Stimulated activated naive CD8-positive, alpha-beta T cell treated with anti-CD3 and anti-CD28 coated beads, Interleukin-15, amount 100 ng/mL, for 72 hours (primary cell): ENCODE measurements around the gene PLN.

Source experiments
- ATAC-seq: fragments of 150-1000 bp; cut with Tn5 transposase; 2 replicates; pipeline ENCODE4 v1.10.0; 2021; ENCODE audit warnings: mild to moderate bottlenecking, moderate library complexity
- DNase-seq, 2 donors: peaks; one replicate each; pipeline ENCODE4 v3.0.0; 2021 to 2022
- H3K27ac Mint-ChIP-seq, 2 donors: one replicate each; pipeline ENCODE4 v1.8.0; 2022; ENCODE audit warnings: mild to moderate bottlenecking in 2 of 2, mixed read lengths in 2 of 2, moderate library complexity in 2 of 2
- H3K27me3 Mint-ChIP-seq: one replicate; pipeline ENCODE4 v1.8.0; 2022; ENCODE audit warnings: mixed read lengths
- H3K4me1 Mint-ChIP-seq: one replicate; pipeline ENCODE4 v1.8.0; 2022; ENCODE audit warnings: mild to moderate bottlenecking, mixed read lengths
- H3K4me3 Mint-ChIP-seq, 2 donors: one replicate each; pipeline ENCODE4 v1.8.0; 2022; ENCODE audit warnings: mild to moderate bottlenecking in 2 of 2, mixed read lengths in 2 of 2, moderate library complexity in 1 of 2
- H3K9me3 Mint-ChIP-seq, 2 donors: one replicate each; pipeline ENCODE4 v1.8.0; 2022; ENCODE audit warnings: mixed read lengths in 2 of 2

PLN gene

GRCh38 chr6:118554698-118555097, 6.6 kb downstream of the PLN start:
- Mint-ChIP-seq H3K27me3 (no peaks in the 10 kb centered on the region), H3K4me1 (peaks cover 61% of the 10 kb centered on the region), H3K4me3 (no peak overlapping the region), H3K9me3 (no peaks in the 10 kb centered on the region), H3K27ac (no peak overlapping the region)
- DNase-seq (no peak), ATAC-seq (no peak)

- H3K9me3 Mint-ChIP-seq = no peaks in the 10 kb centered on the region
- H3K27me3 Mint-ChIP-seq = no peaks in the 10 kb centered on the region
- DNase-seq (peak in 1 of 2 donors; percentile 27), ATAC-seq (peak; percentile 98)
- H3K27ac Mint-ChIP-seq = peak overlapping the region; percentile 88 to 94
- peaks cover 49% of the 10 kb centered on the region for H3K4me1 Mint-ChIP-seq
- peak overlapping the region; percentile 64 to 71 for H3K4me3 Mint-ChIP-seq
Measured at GRCh38 chr6:118558464-118559217, 10.5 kb downstream of the PLN start.

GRCh38 chr6:118559659-118560058, 11.6 kb downstream of the PLN start:
- peaks cover 45% of the 10 kb centered on the region for H3K4me1 Mint-ChIP-seq
- no peaks in the 10 kb centered on the region for H3K27me3 Mint-ChIP-seq
- no peak for DNase-seq
- H3K9me3 Mint-ChIP-seq = no peaks in the 10 kb centered on the region
- H3K4me3 Mint-ChIP-seq = no peak overlapping the region
- peak overlapping the region; percentile 42 to 88 for H3K27ac Mint-ChIP-seq
- ATAC-seq = peak; percentile 67

- Mint-ChIP-seq H3K4me3 (no peak overlapping the region), H3K9me3 (no peaks in the 10 kb centered on the region), H3K27ac (no peak overlapping the region), H3K4me1 (peaks cover 42% of the 10 kb centered on the region), H3K27me3 (no peaks in the 10 kb centered on the region)
- ATAC-seq = no peak
- DNase-seq = no peak
Measured at GRCh38 chr6:118562248-118562647, 14.2 kb downstream of the PLN start.

- DNase-seq (no peak), ATAC-seq (no peak)
- H3K27me3 Mint-ChIP-seq = no peaks in the 10 kb centered on the region
- peak overlapping the region in 1 of 2 donors; percentile 35 for H3K27ac Mint-ChIP-seq
- no peaks in the 10 kb centered on the region for H3K9me3 Mint-ChIP-seq
- H3K4me3 Mint-ChIP-seq = no peak overlapping the region
- peaks cover 38% of the 10 kb centered on the region for H3K4me1 Mint-ChIP-seq
Measured at GRCh38 chr6:118562959-118563358, 14.9 kb downstream of the PLN start.

- Mint-ChIP-seq H3K27me3 (no peaks in the 10 kb centered on the region), H3K4me3 (no peak overlapping the region), H3K9me3 (no peaks in the 10 kb centered on the region), H3K4me1 (peaks cover 29% of the 10 kb centered on the region), H3K27ac (no peak overlapping the region)
- ATAC-seq = peak; percentile 92
- DNase-seq = peak in 1 of 2 donors; percentile 21
Measured at GRCh38 chr6:118565311-118565960, 17.3 kb downstream of the PLN start.

GRCh38 chr6:118567974-118568373, 19.9 kb downstream of the PLN start:
- Mint-ChIP-seq H3K4me3 (no peak overlapping the region), H3K9me3 (no peaks in the 10 kb centered on the region), H3K27me3 (no peaks in the 10 kb centered on the region), H3K4me1 (peaks cover 29% of the 10 kb centered on the region), H3K27ac (no peak overlapping the region)
- no peak for DNase-seq
- ATAC-seq = no peak

- ATAC-seq (no peak), DNase-seq (no peak)
- peaks cover 8 to 9% of the 10 kb centered on the region in 2 donors for H3K9me3 Mint-ChIP-seq
- no peaks in the 10 kb centered on the region for H3K27me3 Mint-ChIP-seq
- H3K27ac Mint-ChIP-seq = no peak overlapping the region
- H3K4me1 Mint-ChIP-seq = peaks cover 29% of the 10 kb centered on the region
- no peak overlapping the region for H3K4me3 Mint-ChIP-seq
Measured at GRCh38 chr6:118569498-118569897, 21.4 kb downstream of the PLN start.

GRCh38 chr6:118571121-118571520, 23.0 kb downstream of the PLN start:
- ATAC-seq (peak; percentile 48), DNase-seq (no peak)
- Mint-ChIP-seq H3K27me3 (no peaks in the 10 kb centered on the region), H3K9me3 (peaks cover 23 to 25% of the 10 kb centered on the region in 2 donors), H3K27ac (no peak overlapping the region), H3K4me1 (peaks cover 18% of the 10 kb centered on the region), H3K4me3 (no peak overlapping the region)

GRCh38 chr6:118574051-118574865, 26.2 kb downstream of the PLN start:
- no peak for DNase-seq
- no peak overlapping the region for H3K4me3 Mint-ChIP-seq
- H3K27me3 Mint-ChIP-seq = no peaks in the 10 kb centered on the region
- peaks cover 44 to 48% of the 10 kb centered on the region in 2 donors for H3K9me3 Mint-ChIP-seq
- peaks cover 7% of the 10 kb centered on the region for H3K4me1 Mint-ChIP-seq
- ATAC-seq = no peak
- H3K27ac Mint-ChIP-seq = peak overlapping the region; percentile 35 to 94

GRCh38 chr6:118577972-118578371, 29.9 kb downstream of the PLN start:
- ATAC-seq = no peak
- Mint-ChIP-seq H3K4me3 (no peak overlapping the region), H3K4me1 (peaks cover 14% of the 10 kb centered on the region), H3K27me3 (no peaks in the 10 kb centered on the region), H3K9me3 (peaks cover 57 to 66% of the 10 kb centered on the region in 2 donors), H3K27ac (peak overlapping the region in 1 of 2 donors; percentile 19)
- DNase-seq = no peak

- Mint-ChIP-seq H3K27me3 (no peaks in the 10 kb centered on the region), H3K9me3 (peaks cover 57 to 66% of the 10 kb centered on the region in 2 donors), H3K4me3 (no peak overlapping the region), H3K27ac (no peak overlapping the region), H3K4me1 (peaks cover 14% of the 10 kb centered on the region)
- DNase-seq = no peak
- no peak for ATAC-seq
Measured at GRCh38 chr6:118578617-118579016, 30.5 kb downstream of the PLN start.

GRCh38 chr6:118579786-118580185, 31.7 kb downstream of the PLN start:
- Mint-ChIP-seq H3K9me3 (peaks cover 46 to 55% of the 10 kb centered on the region in 2 donors), H3K27me3 (no peaks in the 10 kb centered on the region), H3K4me3 (no peak overlapping the region), H3K4me1 (peaks cover 14% of the 10 kb centered on the region), H3K27ac (no peak overlapping the region)
- no peak for DNase-seq
- no peak for ATAC-seq

GRCh38 chr6:118580585-118581419, 32.7 kb downstream of the PLN start:
- peak overlapping the region in 1 of 2 donors; percentile 57 for H3K27ac Mint-ChIP-seq
- DNase-seq = peak in 1 of 2 donors; percentile 19
- H3K4me1 Mint-ChIP-seq = peaks cover 14% of the 10 kb centered on the region
- no peaks in the 10 kb centered on the region for H3K27me3 Mint-ChIP-seq
- ATAC-seq = peak; percentile 66
- H3K9me3 Mint-ChIP-seq = peaks cover 37 to 45% of the 10 kb centered on the region in 2 donors
- H3K4me3 Mint-ChIP-seq = no peak overlapping the region

- no peak overlapping the region for H3K27ac Mint-ChIP-seq
- H3K4me3 Mint-ChIP-seq = no peak overlapping the region
- no peak for DNase-seq
- ATAC-seq = no peak
- no peaks in the 10 kb centered on the region for H3K27me3 Mint-ChIP-seq
- H3K9me3 Mint-ChIP-seq = peaks cover 30 to 37% of the 10 kb centered on the region in 2 donors
- peaks cover 19% of the 10 kb centered on the region for H3K4me1 Mint-ChIP-seq
Measured at GRCh38 chr6:118581489-118581959, 33.4 kb downstream of the PLN start.
